Raji (cell line): ENCODE measurements around the gene ZBTB20.

Experiments
- POLR2A ChIP-seq: IDR thresholded peaks from 2 replicates; pipeline ENCODE4 v1.6.1; 2011; ENCODE audit warnings: low read depth, low read length, control low read depth; ENCODE audit not compliant: insufficient read depth

Gene ZBTB20

GRCh38 chr3:114394551-114394950 lies 752.5 kb downstream of the ZBTB20 start:
- TF ChIP-seq POLR2A = no peak

GRCh38 chr3:114393367-114394072 lies 753.6 kb downstream of the ZBTB20 start:
- no peak for TF ChIP-seq POLR2A

- TF ChIP-seq POLR2A = no peak
These were observed 754.3 kb downstream of the ZBTB20 start for GRCh38 chr3:114392831-114393230.

GRCh38 chr3:114389156-114389555 lies 757.9 kb downstream of the ZBTB20 start:
- no peak for TF ChIP-seq POLR2A

GRCh38 chr3:114384558-114384903 lies 762.6 kb downstream of the ZBTB20 start:
- TF ChIP-seq POLR2A = no peak

GRCh38 chr3:114383875-114384557 lies 763.1 kb downstream of the ZBTB20 start:
- no peak for TF ChIP-seq POLR2A

- TF ChIP-seq POLR2A = no peak
These were observed 766.8 kb downstream of the ZBTB20 start for GRCh38 chr3:114380233-114380651.

GRCh38 chr3:114379266-114379665 lies 767.8 kb downstream of the ZBTB20 start:
- no peak for TF ChIP-seq POLR2A

GRCh38 chr3:114378760-114379159 lies 768.3 kb downstream of the ZBTB20 start:
- TF ChIP-seq POLR2A = no peak

GRCh38 chr3:114377426-114377825 lies 769.7 kb downstream of the ZBTB20 start:
- TF ChIP-seq POLR2A = no peak

- no peak for TF ChIP-seq POLR2A
These were observed 770.4 kb downstream of the ZBTB20 start for GRCh38 chr3:114376516-114377185.

- no peak for TF ChIP-seq POLR2A
These were observed 771.3 kb downstream of the ZBTB20 start for GRCh38 chr3:114375608-114376421.

GRCh38 chr3:114374433-114374990 lies 772.6 kb downstream of the ZBTB20 start:
- TF ChIP-seq POLR2A = no peak

- no peak for TF ChIP-seq POLR2A
These were observed 776.4 kb downstream of the ZBTB20 start for GRCh38 chr3:114370537-114371174.
